Transverse colon (tissue), 4 donors: ENCODE data around the gene NUP153. TPM values are rescaled to one million over a fixed set of nuclear protein-coding genes. Genes with fewer than 3 reads are reported as not detected.

ENCODE experiments used
- DNase-seq: peaks from one replicate; pipeline ENCODE4 v3.0.0-alpha.2; 2019
- H3K27ac ChIP-seq, 4 donors: fragments of 200-600 bp; sonication (generic); 2 replicates each; pipeline ENCODE4 v1.5.1; 2016 to 2018; ENCODE audit warnings: inconsistent platforms in 4 of 4
- H3K27me3 ChIP-seq: fragments of 200-600 bp; sonication (generic); 2 replicates; pipeline ENCODE4 v1.5.1; 2017; ENCODE audit warnings: inconsistent platforms
- H3K36me3 ChIP-seq, 4 donors: fragments of 200-600 bp; sonication (generic); 2 replicates each; pipeline ENCODE4 v1.5.1; 2017 to 2019; ENCODE audit warnings: inconsistent platforms in 4 of 4
- H3K4me1 ChIP-seq, 4 donors: fragments of 200-600 bp; sonication (generic); 2 replicates each; pipeline ENCODE4 v1.5.1; 2017 to 2020; ENCODE audit warnings: inconsistent platforms in 4 of 4
- H3K4me3 ChIP-seq, 4 donors: fragments of 200-600 bp; sonication (generic); 1 replicate in 1 of 4; 2 replicates in 3 of 4; pipeline versions ENCODE4 v1.5.1 to v1.6.1; 2017 to 2019; ENCODE audit warnings: inconsistent platforms in 4 of 4
- H3K9me3 ChIP-seq, 2 donors: fragments of 200-600 bp; sonication (generic); 2 replicates each; pipeline ENCODE4 v1.5.1; 2017 to 2019; ENCODE audit warnings: inconsistent platforms in 2 of 2
- EP300 ChIP-seq: sonication (generic); formaldehyde crosslinking; IDR thresholded peaks from one replicate; pipeline ENCODE4 v1.6.1; 2017; ENCODE audit warnings: antibody characterized with exemption, low read depth
- POLR2A ChIP-seq: fragments of 450-650 bp; IDR thresholded peaks from one replicate; pipeline ENCODE4 v1.6.1; 2016; ENCODE audit warnings: antibody characterized with exemption, mild to moderate bottlenecking, moderate library complexity
- POLR2AphosphoS5 ChIP-seq, 3 donors: sonication (generic); formaldehyde crosslinking; IDR thresholded peaks; one replicate each; pipeline ENCODE4 v1.6.1; 2016; ENCODE audit warnings: antibody characterized with exemption in 3 of 3
- WGBS, 2 donors: methylation state at CpG; one replicate each; pipeline ENCODE4 v1.1.5; 2018; ENCODE audit warnings: low coverage in 1 of 2; 5-methylcytosine and 5-hydroxymethylcytosine counted together
- in situ Hi-C, 4 donors: fragments of 200-750 bp; cut with MboI; loops; one replicate each; pipeline versions ENCODE4 v1.15.0 to v1.15.1; 2017; ENCODE audit warnings: low sequenced_read_pairs in 3 of 4, low pct_ligation_motif_present in 1 of 4, low pct_unique_long_range_greater_than_20kb in 1 of 4
- intact Hi-C: fragments of 100-400 bp; cut with DNase I; formaldehyde crosslinking; loops from one replicate; pipeline ENCODE4 v1.15.1; 2023; ENCODE audit warnings: low total_unique reads
- total RNA-seq, 4 donors: library from RNA; depleted of rRNA; stranded (reverse); fragments of >200 nt; gene quantifications; one replicate each; pipeline ENCODE4 v1.1.0, GENCODE V29; 2016
- TF ChIP-seq, protein P1 (sequence below), 5 experiments: fragments of 200-600 bp in 3 of 5; fragments of 450-650 bp in 2 of 5; sonication (generic) in 3 of 5; IDR thresholded peaks; 1 replicate in 2 of 5; 2 replicates in 3 of 5; pipeline ENCODE4 v1.5.1; 2016 to 2017; ENCODE audit warnings: antibody characterized with exemption in 5 of 5, inconsistent platforms in 3 of 5, mild to moderate bottlenecking in 2 of 5, moderate library complexity in 1 of 5

The NUP153 gene
- total RNA-seq, 4 donors from 2014 or later: 27.9 to 37.0 (median 32.1) TPM

DNA sequence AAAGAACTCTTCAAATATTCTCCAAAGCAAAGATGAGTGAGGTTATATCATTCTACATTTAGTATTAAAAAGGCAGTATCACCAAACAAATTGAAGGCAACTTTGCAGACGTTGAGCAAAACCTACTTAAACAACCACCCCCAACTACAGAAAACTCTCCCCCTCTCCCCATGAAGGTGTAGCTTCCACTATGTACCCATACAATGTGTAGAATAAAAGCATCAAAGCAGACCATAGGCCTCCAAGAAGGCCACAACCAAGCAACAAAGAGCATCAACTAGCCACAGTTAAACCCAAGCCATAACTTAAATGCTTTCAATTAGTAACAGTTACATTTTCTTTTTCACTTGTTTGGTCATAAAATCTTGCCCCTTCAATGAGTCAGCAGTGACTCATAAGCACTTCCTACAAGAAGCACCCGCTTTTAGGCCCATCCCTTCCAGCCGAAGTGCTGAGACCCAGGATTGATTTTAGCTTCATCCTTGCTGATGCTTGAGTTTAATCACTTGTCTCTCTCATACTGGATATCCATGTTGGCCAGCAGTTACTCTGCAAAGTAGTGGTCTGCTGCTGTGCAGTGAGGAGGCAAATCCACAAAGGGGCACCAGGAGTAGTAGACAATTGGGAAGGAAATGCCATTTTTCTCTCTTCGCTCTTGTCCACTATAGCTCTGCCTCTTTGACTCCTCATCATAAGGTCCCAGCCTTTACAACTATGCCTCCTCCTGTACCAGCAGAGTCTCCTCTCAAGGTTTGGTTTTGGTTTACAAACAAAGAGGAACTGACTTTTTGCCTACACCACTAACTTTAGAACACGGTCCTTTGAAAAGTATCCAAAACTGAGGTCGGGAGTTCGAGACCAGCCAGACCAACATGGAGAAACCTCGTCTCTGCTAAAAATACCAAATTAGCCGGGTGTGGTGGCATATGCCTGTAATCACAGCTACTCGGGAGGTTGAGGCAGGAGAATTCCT, 8.4 kb upstream of the NUP153 start:
- in situ Hi-C loops (no loop called here), intact Hi-C loops (no loop called here)
- no peak for TF ChIP-seq POLR2A
- TF ChIP-seq, protein P1, sequence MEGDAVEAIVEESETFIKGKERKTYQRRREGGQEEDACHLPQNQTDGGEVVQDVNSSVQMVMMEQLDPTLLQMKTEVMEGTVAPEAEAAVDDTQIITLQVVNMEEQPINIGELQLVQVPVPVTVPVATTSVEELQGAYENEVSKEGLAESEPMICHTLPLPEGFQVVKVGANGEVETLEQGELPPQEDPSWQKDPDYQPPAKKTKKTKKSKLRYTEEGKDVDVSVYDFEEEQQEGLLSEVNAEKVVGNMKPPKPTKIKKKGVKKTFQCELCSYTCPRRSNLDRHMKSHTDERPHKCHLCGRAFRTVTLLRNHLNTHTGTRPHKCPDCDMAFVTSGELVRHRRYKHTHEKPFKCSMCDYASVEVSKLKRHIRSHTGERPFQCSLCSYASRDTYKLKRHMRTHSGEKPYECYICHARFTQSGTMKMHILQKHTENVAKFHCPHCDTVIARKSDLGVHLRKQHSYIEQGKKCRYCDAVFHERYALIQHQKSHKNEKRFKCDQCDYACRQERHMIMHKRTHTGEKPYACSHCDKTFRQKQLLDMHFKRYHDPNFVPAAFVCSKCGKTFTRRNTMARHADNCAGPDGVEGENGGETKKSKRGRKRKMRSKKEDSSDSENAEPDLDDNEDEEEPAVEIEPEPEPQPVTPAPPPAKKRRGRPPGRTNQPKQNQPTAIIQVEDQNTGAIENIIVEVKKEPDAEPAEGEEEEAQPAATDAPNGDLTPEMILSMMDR (IDR thresholded peaks at IDR 0.05): no peak
- Histone ChIP-seq H3K27me3 (no peaks in the 10 kb centered on the region), H3K36me3 (no peaks in the 10 kb centered on the region), H3K27ac (no peak overlapping the region), H3K9me3 (no peaks in the 10 kb centered on the region), H3K4me3 (no peak overlapping the region), H3K4me1 (no peaks in the 10 kb centered on the region)
- no peak for DNase-seq
- 65 to 74% methylated on average over 9 to 10 of the region's 10 CpGs for WGBS, 2 donors

DNA sequence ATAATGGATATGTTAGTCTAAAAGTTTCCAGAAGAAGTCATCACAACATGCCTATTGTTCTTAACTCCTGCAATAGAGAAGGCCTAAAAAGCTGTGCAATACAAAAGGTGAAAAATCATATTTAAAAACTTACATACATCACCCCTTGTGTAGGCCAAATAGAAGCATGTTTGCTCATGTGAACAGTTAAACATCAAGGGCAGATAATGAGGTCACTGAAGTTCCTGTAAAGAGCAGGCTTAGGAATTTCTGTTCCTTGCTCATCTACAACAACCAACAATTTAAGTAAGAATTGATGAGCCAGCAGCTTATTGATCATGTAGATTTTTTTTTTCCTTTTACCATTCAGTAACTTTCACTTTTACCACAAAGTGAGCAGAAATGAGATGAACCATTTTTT, 7.5 kb upstream of the NUP153 start:
- in situ Hi-C loops: no loop called here

DNA sequence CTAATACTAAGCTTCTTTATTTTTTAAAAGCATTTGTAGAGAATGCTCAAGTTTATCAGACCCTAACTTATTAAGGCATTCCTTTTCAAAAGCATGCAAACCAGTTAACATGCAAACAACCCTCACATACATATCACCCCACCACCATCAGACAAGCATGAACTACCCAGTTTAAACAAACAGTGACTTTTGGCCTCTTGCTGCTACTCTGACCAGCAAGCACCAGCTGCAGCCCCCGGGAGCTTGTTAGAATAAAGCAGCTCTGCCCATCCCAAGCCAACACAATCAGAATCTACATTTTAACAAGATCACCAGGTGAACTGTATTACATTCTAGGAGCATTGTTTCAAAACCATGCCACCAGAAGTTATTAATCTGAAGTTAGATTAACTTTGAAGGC, 5.9 kb upstream of the NUP153 start:
- TF ChIP-seq, protein P1 (IDR thresholded peaks at IDR 0.05): no peak
- TF ChIP-seq POLR2AphosphoS5 (IDR thresholded peaks at IDR 0.05): no peak
- TF ChIP-seq EP300: no peak
- TF ChIP-seq POLR2A: no peak
- no peaks in the 10 kb centered on the region for H3K36me3 ChIP-seq
- H3K27ac ChIP-seq: no peak overlapping the region
- no peak overlapping the region for H3K4me3 ChIP-seq
- in situ Hi-C loops (no loop called here), intact Hi-C loops (no loop called here)
- peaks cover 0 to 5% (median 3%) of the 10 kb centered on the region in 4 donors for H3K4me1 ChIP-seq
- WGBS, 2 donors: 50% methylated on average over 1 of the region's 1 CpG; no CpG with 5 or more reads in 1 of the 2 donors
- H3K27me3 ChIP-seq: no peaks in the 10 kb centered on the region
- DNase-seq: no peak
- no peaks in the 10 kb centered on the region for H3K9me3 ChIP-seq

More for the DNA sequence above, 7.5 kb upstream of the NUP153 start:
- intact Hi-C loops: no loop called here
- Histone ChIP-seq H3K36me3 (no peaks in the 10 kb centered on the region), H3K27me3 (no peaks in the 10 kb centered on the region), H3K4me3 (no peak overlapping the region), H3K27ac (no peak overlapping the region), H3K9me3 (no peaks in the 10 kb centered on the region), H3K4me1 (no peaks in the 10 kb centered on the region)
- no peak for DNase-seq
- TF ChIP-seq POLR2A (no peak), EP300 (no peak), POLR2AphosphoS5 (IDR thresholded peaks at IDR 0.05) (no peak)
- TF ChIP-seq, protein P1 (IDR thresholded peaks at IDR 0.05): no peak

DNA sequence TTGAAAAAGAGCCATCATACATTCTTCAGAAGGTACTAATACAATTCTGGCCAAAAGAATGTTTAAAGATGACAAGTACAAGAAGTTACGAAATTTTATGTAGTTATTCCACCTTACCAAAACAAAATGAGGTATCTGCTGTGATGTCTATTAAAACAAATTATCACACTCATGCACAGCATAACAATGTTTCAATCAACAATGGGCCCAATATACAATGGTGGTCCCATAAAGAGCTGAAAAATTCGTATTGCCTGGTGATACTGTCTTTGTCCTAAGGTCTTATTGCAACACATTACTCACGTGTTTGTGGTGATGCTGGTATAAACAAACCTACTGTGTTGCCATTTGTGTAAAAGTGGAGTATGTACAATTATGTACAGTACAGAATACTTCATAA, 3.6 kb upstream of the NUP153 start:
- Histone ChIP-seq H3K9me3 (no peaks in the 10 kb centered on the region), H3K4me3 (no peak overlapping the region), H3K27me3 (no peaks in the 10 kb centered on the region), H3K4me1 (peaks cover 0 to 10% (median 5%) of the 10 kb centered on the region in 4 donors), H3K27ac (no peak overlapping the region), H3K36me3 (no peaks in the 10 kb centered on the region)
- TF ChIP-seq, protein P1 (IDR thresholded peaks at IDR 0.05): no peak
- TF ChIP-seq EP300 (no peak), POLR2A (no peak), POLR2AphosphoS5 (IDR thresholded peaks at IDR 0.05) (no peak)
- in situ Hi-C loops: no loop called here
- DNase-seq: no peak
- 56 to 61% methylated on average over 3 of the region's 3 CpGs for WGBS, 2 donors
- intact Hi-C loops: no loop called here
